ENCODE results near the gene KIF23.

Gene KIF23

DNA sequence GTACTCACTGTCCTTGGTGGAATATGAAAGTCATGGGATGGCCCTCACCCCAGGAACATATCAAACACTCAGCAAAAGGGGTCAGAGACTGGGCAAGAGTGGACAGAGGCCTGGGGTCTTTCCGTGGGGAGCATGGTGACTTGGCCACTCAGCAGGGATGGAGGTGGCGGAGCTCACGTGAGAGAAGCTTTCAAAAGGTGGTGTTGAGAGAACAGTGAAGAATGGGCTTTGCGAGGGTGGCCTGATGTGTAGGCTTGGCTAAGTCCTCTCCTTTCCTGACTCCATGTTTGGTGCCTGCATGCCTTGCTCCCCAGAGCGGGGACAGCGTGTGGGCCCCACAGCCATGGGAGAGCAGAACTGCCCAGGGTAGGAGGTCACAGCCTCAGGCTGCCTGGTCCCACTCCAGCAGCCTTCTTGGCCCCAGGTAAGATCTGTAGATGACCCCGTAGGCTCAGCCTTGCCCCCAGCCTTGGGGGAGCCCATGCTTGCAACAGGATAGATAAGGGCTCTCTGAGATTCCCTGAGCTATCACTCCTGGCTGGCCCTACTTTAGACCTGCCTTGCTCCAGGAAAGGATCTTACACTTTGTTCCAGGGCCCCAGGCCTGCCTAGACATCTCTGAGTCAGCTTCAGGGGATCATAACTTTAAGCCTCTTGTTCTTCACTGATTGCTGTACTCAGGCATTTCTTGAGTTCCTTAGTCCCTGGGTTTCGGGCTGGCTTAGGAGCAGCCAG, 55.5 kb downstream of the KIF23 start:
- Histone ChIP-seq H3K36me3 (ENCODE audit: insufficient read depth, low read length) (no peaks in the 10 kb centered on the region), H3K27me3 (ENCODE audit: control insufficient read depth in 1 of 2, insufficient read depth in 2 of 2, low read length in 2 of 2) (no peaks in the 10 kb centered on the region), H3K4me3 (ENCODE audit: low read depth in 1 of 2, low read length in 2 of 2) (no peak overlapping the region), H3K4me1 (ENCODE audit: insufficient read depth, low read length) (peaks cover 11% of the 10 kb centered on the region), H3K27ac (ENCODE audit: low read depth, low read length) (no peak overlapping the region), H3K9me3 (ENCODE audit: low read length) (no peaks in the 10 kb centered on the region), H3K9ac (ENCODE audit: low read length) (no peak overlapping the region)

DNA sequence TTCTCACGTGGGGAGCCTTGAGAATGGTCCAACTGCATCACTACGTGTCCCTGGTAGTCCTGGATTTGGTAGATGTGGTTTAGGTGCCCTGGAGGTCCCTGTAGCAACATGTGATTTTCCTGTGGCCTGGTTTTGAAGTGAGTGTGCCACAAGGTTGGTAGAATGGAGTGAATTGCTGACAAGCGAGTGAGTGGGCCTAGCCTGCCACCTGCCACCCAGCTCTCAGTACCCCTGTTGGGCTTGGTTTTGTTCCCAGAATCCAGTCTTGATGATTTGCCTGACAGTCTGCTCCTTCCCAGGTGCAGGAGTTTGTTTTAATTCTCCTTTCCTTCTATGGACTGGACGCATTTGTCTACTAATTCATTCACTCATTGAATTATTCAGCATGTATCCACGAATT, 57.9 kb downstream of the KIF23 start:
- Histone ChIP-seq H3K27me3 (ENCODE audit: control insufficient read depth in 1 of 2, insufficient read depth in 2 of 2, low read length in 2 of 2) (no peaks in the 10 kb centered on the region), H3K9ac (ENCODE audit: low read length) (no peak overlapping the region), H3K4me3 (ENCODE audit: low read depth in 1 of 2, low read length in 2 of 2) (no peak overlapping the region), H3K36me3 (ENCODE audit: insufficient read depth, low read length) (no peaks in the 10 kb centered on the region), H3K9me3 (ENCODE audit: low read length) (no peaks in the 10 kb centered on the region), H3K27ac (ENCODE audit: low read depth, low read length) (no peak overlapping the region), H3K4me1 (ENCODE audit: insufficient read depth, low read length) (no peaks in the 10 kb centered on the region)

DNA sequence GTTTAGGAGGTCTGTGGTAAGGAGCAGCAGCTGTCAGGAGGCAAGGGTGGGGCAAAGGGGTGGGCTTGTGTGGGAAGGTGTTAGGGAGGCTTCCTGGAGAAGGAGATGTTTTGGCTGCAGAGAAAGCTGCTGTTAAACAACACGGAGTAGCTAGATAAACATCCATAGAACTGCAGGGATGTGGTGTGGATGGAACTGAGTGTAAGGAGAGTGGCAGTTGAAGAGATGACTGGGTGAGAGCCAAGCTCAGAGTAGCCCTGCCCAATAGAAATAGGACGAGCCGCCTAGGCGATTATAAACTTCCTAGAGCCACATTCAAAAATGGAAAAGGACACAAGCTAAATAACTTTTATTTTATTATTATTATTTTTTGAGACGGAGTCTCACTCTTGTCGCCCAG, 58.4 kb downstream of the KIF23 start:
- H3K4me3 ChIP-seq (ENCODE audit: low read depth in 1 of 2, low read length in 2 of 2): no peak overlapping the region
- H3K9ac ChIP-seq (ENCODE audit: low read length): no peak overlapping the region
- H3K27me3 ChIP-seq (ENCODE audit: control insufficient read depth in 1 of 2, insufficient read depth in 2 of 2, low read length in 2 of 2): no peaks in the 10 kb centered on the region
- no peak overlapping the region for H3K27ac ChIP-seq (ENCODE audit: low read depth, low read length)
- H3K4me1 ChIP-seq (ENCODE audit: insufficient read depth, low read length): no peaks in the 10 kb centered on the region
- H3K36me3 ChIP-seq (ENCODE audit: insufficient read depth, low read length): no peaks in the 10 kb centered on the region
- no peaks in the 10 kb centered on the region for H3K9me3 ChIP-seq (ENCODE audit: low read length)

DNA sequence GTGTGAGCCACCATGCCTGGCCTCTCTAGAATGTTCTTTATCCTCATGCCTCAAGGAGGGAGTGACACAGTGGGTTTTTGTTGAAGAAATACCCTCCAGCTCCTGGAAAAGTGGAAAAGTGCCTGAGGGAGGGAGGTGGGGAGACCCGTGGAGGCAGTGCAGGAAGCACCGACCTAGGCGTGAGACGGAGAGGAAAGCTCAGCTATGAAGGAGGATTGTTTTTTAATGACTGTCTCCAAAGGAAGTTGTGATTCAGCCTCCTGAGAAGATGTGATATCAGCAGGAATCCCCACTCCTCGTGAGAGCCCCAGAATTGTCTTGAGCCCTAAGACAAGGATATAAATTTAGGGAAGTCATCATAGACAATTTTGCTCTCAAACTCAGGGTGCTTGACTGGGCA, 60.1 kb downstream of the KIF23 start:
- H3K4me3 ChIP-seq (ENCODE audit: low read depth in 1 of 2, low read length in 2 of 2): no peak overlapping the region
- no peak overlapping the region for H3K9ac ChIP-seq (ENCODE audit: low read length)
- no peaks in the 10 kb centered on the region for H3K4me1 ChIP-seq (ENCODE audit: insufficient read depth, low read length)
- no peaks in the 10 kb centered on the region for H3K9me3 ChIP-seq (ENCODE audit: low read length)
- H3K27ac ChIP-seq (ENCODE audit: low read depth, low read length): no peak overlapping the region
- H3K27me3 ChIP-seq (ENCODE audit: control insufficient read depth in 1 of 2, insufficient read depth in 2 of 2, low read length in 2 of 2): no peaks in the 10 kb centered on the region
- no peaks in the 10 kb centered on the region for H3K36me3 ChIP-seq (ENCODE audit: insufficient read depth, low read length)

DNA sequence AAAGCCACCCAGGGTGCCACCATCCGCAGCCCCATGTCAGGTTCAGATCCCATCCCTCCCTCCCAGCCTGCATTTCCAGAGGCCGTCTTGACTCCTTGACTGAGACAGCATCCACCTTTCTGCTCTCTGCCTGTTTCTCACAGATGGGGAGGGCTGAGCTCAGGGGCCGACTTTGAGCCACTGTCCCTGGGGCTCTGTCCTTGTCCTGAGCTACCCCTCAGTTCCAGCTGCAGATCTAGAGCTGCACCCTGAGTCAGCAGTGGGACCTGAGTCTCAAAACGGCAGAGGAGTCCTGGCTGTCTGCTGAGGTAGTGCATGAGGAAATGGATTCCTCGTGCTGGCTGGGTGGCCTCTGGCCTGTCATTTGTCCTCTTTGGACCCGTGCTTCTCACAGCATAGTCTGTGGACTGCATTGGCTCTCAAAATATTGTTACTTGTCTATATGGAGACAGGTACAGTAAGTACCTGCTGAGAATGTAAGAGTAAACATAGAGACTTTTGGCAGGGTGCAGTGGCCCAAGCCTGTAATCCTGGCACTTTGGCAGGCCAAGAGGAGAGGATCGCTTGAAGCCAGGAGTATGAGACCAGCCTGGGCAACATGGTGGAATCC, 60.8 kb downstream of the KIF23 start:
- no peak overlapping the region for H3K9ac ChIP-seq (ENCODE audit: low read length)
- no peaks in the 10 kb centered on the region for H3K36me3 ChIP-seq (ENCODE audit: insufficient read depth, low read length)
- no peaks in the 10 kb centered on the region for H3K4me1 ChIP-seq (ENCODE audit: insufficient read depth, low read length)
- no peaks in the 10 kb centered on the region for H3K27me3 ChIP-seq (ENCODE audit: control insufficient read depth in 1 of 2, insufficient read depth in 2 of 2, low read length in 2 of 2)
- no peak overlapping the region for H3K4me3 ChIP-seq (ENCODE audit: low read depth in 1 of 2, low read length in 2 of 2)
- no peaks in the 10 kb centered on the region for H3K9me3 ChIP-seq (ENCODE audit: low read length)
- no peak overlapping the region for H3K27ac ChIP-seq (ENCODE audit: low read depth, low read length)

DNA sequence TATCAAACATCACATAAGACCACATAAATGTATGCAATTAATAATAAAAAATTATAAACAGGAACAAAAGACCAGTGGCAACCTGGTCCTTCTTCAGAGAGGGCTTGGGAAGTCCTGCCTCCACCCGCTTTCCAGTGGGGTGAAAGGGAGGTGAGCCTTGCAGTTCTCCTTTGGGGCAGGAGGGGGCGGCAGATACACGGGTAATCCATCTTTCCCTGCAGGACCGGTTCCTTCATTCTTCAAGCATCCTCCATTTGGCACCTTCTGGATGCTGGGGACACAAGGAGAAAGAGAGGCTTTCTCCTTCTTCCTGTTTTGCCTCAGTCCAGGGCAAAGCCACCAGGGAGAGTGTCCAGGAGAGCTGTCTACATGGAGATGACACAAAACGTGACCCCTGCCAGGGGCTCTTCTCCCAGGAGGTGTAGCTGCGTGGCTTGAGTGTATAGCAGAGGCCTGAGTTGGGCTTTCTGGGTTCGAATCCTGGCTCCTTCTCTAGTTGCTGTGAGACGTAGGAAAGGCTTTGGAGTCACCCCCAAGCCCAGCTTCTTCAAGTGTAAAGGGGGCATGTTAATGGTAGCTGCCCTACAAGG, 61.7 kb downstream of the KIF23 start:
- Histone ChIP-seq H3K9ac (ENCODE audit: low read length) (no peak overlapping the region), H3K36me3 (ENCODE audit: insufficient read depth, low read length) (no peaks in the 10 kb centered on the region), H3K27ac (ENCODE audit: low read depth, low read length) (no peak overlapping the region), H3K9me3 (ENCODE audit: low read length) (no peaks in the 10 kb centered on the region), H3K27me3 (ENCODE audit: control insufficient read depth in 1 of 2, insufficient read depth in 2 of 2, low read length in 2 of 2) (no peaks in the 10 kb centered on the region), H3K4me3 (ENCODE audit: low read depth in 1 of 2, low read length in 2 of 2) (no peak overlapping the region), H3K4me1 (ENCODE audit: insufficient read depth, low read length) (no peaks in the 10 kb centered on the region)

DNA sequence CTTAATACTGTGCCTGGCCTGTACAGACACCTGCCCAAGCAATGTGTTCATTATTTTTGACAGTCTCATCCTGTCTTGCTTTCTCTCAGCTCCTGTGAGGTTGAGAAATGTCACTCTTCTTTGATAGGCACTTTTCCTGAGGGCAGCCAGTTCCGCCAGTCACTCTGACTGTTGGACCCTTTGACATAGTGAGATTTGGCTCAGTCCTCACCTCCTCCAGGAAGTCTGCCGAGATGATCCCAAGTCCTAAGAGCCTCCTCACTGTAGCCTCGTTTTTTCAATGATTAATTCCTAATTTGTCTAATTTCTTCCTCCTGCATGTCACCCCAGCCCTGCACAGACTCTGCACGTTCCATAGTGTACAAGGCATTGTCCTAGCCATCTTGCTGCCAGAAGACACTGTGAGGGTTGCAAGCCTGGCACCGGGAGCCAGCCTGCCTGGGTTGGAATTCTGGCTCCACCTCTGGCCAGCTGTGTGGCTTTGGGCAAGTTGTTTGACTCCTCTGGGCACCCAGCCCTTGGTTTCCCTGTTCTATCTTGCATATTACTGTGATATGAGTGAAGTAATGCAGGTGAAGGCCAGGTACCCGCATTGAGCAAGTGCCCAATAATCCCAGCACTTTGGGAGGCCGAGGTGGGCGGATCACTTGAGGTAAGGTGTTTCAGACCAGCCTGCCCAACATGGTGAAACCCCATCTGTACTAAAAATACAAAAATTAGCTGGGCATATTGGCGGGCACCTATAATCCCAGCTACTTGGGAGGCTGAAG, 62.7 kb downstream of the KIF23 start:
- no peaks in the 10 kb centered on the region for H3K36me3 ChIP-seq (ENCODE audit: insufficient read depth, low read length)
- no peaks in the 10 kb centered on the region for H3K27me3 ChIP-seq (ENCODE audit: control insufficient read depth in 1 of 2, insufficient read depth in 2 of 2, low read length in 2 of 2)
- H3K4me3 ChIP-seq (ENCODE audit: low read depth in 1 of 2, low read length in 2 of 2): no peak overlapping the region
- no peaks in the 10 kb centered on the region for H3K9me3 ChIP-seq (ENCODE audit: low read length)
- no peaks in the 10 kb centered on the region for H3K4me1 ChIP-seq (ENCODE audit: insufficient read depth, low read length)
- H3K27ac ChIP-seq (ENCODE audit: low read depth, low read length): no peak overlapping the region
- H3K9ac ChIP-seq (ENCODE audit: low read length): no peak overlapping the region

DNA sequence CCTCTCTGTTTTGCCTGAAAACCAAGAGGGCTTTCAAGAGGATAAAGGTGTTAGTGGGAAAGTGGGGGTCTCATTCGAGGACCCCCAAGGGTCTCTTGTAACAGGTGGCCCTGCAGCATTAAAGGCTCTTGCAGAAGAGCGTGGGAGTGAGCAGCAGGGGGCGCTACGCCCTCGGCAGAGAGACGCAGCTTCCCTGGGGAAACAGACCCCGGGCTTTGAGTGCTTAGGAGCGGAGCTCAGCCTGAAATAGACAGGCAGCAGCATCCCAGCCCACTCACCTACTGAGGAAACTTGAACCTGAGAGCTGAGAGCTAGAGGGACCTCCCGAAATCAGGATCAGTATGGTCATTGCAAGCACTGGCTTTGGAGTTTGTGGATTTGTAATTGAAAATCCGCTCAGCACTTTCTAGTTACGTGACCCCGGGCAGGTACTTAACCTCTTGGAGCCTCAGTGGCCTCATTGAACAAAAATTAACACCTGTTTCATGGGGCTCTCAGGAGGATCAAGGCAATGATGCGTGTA, 64.2 kb downstream of the KIF23 start:
- H3K27ac ChIP-seq (ENCODE audit: low read depth, low read length): no peak overlapping the region
- H3K27me3 ChIP-seq (ENCODE audit: control insufficient read depth in 1 of 2, insufficient read depth in 2 of 2, low read length in 2 of 2): no peaks in the 10 kb centered on the region
- H3K36me3 ChIP-seq (ENCODE audit: insufficient read depth, low read length): no peaks in the 10 kb centered on the region
- H3K4me1 ChIP-seq (ENCODE audit: insufficient read depth, low read length): no peaks in the 10 kb centered on the region
- H3K9ac ChIP-seq (ENCODE audit: low read length): no peak overlapping the region
- H3K9me3 ChIP-seq (ENCODE audit: low read length): no peaks in the 10 kb centered on the region
- H3K4me3 ChIP-seq (ENCODE audit: low read depth in 1 of 2, low read length in 2 of 2): no peak overlapping the region

DNA sequence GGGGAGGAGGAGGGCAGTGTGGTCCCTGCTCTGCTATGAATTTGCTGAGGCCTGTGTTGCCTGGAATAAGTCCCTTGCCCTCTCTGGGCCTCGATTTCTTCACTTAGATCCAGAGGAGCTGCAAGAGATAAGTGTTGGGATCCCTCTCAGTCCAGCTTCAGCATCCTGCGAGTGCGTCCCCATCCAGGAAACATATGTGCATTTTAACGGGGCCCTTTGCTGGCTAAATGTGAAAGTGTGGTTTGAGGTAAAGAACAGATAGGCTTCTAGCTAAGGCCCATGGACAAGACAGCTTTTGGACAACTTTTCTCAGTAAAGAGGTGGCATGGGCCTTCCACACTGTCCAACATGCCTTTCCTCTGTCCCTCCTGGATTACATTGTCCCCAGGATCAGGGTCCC, 64.9 kb downstream of the KIF23 start:
- Histone ChIP-seq H3K4me1 (ENCODE audit: insufficient read depth, low read length) (no peaks in the 10 kb centered on the region), H3K4me3 (ENCODE audit: low read depth in 1 of 2, low read length in 2 of 2) (no peak overlapping the region), H3K27me3 (ENCODE audit: control insufficient read depth in 1 of 2, insufficient read depth in 2 of 2, low read length in 2 of 2) (no peaks in the 10 kb centered on the region), H3K27ac (ENCODE audit: low read depth, low read length) (no peak overlapping the region), H3K9me3 (ENCODE audit: low read length) (no peaks in the 10 kb centered on the region), H3K9ac (ENCODE audit: low read length) (no peak overlapping the region), H3K36me3 (ENCODE audit: insufficient read depth, low read length) (no peaks in the 10 kb centered on the region)

DNA sequence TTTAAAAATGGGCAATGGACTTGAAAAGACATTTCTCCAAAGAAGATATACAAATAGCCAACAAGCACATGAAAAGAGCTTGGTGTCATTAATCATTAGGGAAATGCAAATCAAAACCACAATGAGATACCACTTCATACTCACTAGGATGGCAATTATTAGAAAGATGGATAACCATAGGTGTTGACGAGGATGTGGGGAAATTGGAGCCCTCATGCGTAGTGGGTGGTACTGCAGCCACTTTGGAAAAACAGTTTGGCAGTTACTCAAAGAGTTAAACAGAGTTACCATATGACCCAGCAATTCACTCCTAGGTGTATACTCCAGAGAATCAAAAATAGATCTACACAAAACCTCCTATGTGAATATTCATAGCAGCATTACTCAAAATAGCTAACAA, 65.8 kb downstream of the KIF23 start:
- Histone ChIP-seq H3K4me3 (ENCODE audit: low read depth in 1 of 2, low read length in 2 of 2) (no peak overlapping the region), H3K4me1 (ENCODE audit: insufficient read depth, low read length) (no peaks in the 10 kb centered on the region), H3K9me3 (ENCODE audit: low read length) (no peaks in the 10 kb centered on the region), H3K27ac (ENCODE audit: low read depth, low read length) (no peak overlapping the region), H3K9ac (ENCODE audit: low read length) (no peak overlapping the region), H3K27me3 (ENCODE audit: control insufficient read depth in 1 of 2, insufficient read depth in 2 of 2, low read length in 2 of 2) (no peaks in the 10 kb centered on the region), H3K36me3 (ENCODE audit: insufficient read depth, low read length) (no peaks in the 10 kb centered on the region)

DNA sequence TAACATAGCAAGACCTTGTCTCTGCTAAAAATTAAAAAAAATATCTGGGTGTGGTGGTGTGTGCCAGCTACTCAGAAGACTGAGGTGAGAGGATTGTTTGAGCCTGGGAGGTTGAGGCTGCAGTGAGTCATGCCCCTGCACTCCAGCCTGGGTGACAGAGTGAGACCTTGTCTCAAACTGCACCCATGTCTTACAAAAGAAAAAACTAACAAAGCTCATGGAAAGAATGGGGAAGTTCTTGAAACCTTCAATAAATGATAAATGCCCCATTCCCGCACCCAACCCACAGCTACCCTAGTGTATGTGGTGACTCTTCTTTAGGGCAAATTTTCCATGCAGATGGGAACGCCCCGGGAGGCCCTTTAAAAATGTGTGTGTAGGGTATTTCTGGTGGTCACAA, 66.8 kb downstream of the KIF23 start:
- Histone ChIP-seq H3K9me3 (ENCODE audit: low read length) (no peaks in the 10 kb centered on the region), H3K4me1 (ENCODE audit: insufficient read depth, low read length) (no peaks in the 10 kb centered on the region), H3K27ac (ENCODE audit: low read depth, low read length) (no peak overlapping the region), H3K4me3 (ENCODE audit: low read depth in 1 of 2, low read length in 2 of 2) (no peak overlapping the region), H3K27me3 (ENCODE audit: control insufficient read depth in 1 of 2, insufficient read depth in 2 of 2, low read length in 2 of 2) (no peaks in the 10 kb centered on the region), H3K9ac (ENCODE audit: low read length) (no peak overlapping the region), H3K36me3 (ENCODE audit: insufficient read depth, low read length) (no peaks in the 10 kb centered on the region)

Data from muscle layer of colon (tissue), 2 donors.